Endothelial cell of umbilical vein (primary cell): ENCODE measurements around the gene NRBF2. TPM values are rescaled to one million over a fixed set of nuclear protein-coding genes. Genes with fewer than 3 reads are reported as not detected.

Experiments
- BruUV-seq: library from RNA; stranded (reverse); fragments of 400-500 nt; replicated peaks from 2 replicates; lab custom pipeline; 2021; lab: Mats Ljungman, UMichigan
- CTCF ChIA-PET: fragments of 300-600, 350-600 bp; sonication (Branson Sonifier 250); formaldehyde crosslinking; loops from one replicate; lab custom pipeline; 2021; ENCODE audit warnings: antibody characterized with exemption, inconsistent platforms; lab: Charles Lee
- POLR2A ChIA-PET: fragments of 300-600, 350-600 bp; sonication (Branson Sonifier 250); formaldehyde crosslinking; loops from one replicate; lab custom pipeline; 2021; ENCODE audit warnings: antibody characterized with exemption, inconsistent platforms; lab: Charles Lee
- DNase-seq: peaks from one replicate; pipeline ENCODE4 v3.0.0-alpha.2; 2011; ENCODE audit warnings: low read depth, low spot score
- FAIRE-seq: peaks from 2 replicates; lab custom pipeline; 2011; peaks lifted over from hg19 to GRCh38; lab: Jason Lieb, UNC
- H2AFZ ChIP-seq: 2 replicates; pipeline ENCODE4 v1.6.0; 2012; ENCODE audit warnings: low read depth, low read length, control low read depth, inconsistent platforms
- H3K27ac ChIP-seq: 2 replicates; pipeline ENCODE4 v1.5.1; 2011; ENCODE audit warnings: low read depth, mild to moderate bottlenecking, control low read depth, low read length, moderate library complexity; ENCODE audit not compliant: insufficient read depth
- H3K27me3 ChIP-seq, 2 experiments: 2 replicates each; pipeline versions ENCODE4 v1.6.0 to v1.6.1; 2011; ENCODE audit warnings: low read length in 2 of 2, mixed read lengths in 1 of 2; ENCODE audit not compliant: control insufficient read depth in 2 of 2, insufficient read depth in 2 of 2
- H3K36me3 ChIP-seq, 2 experiments: 2 replicates in 1 of 2; 3 replicates in 1 of 2; pipeline ENCODE4 v1.5.1; 2011; ENCODE audit warnings: low read length in 2 of 2, mild to moderate bottlenecking in 1 of 2, moderate library complexity in 1 of 2; ENCODE audit not compliant: control insufficient read depth in 2 of 2, insufficient read depth in 2 of 2; ENCODE audit errors: extremely low read depth in 1 of 2
- H3K4me1 ChIP-seq: 3 replicates; pipeline ENCODE4 v1.5.1; 2011; ENCODE audit warnings: mild to moderate bottlenecking, low read length; ENCODE audit not compliant: control insufficient read depth, insufficient read depth; ENCODE audit errors: extremely low read depth
- H3K4me2 ChIP-seq: 2 replicates; pipeline ENCODE4 v1.6.1; 2011; ENCODE audit warnings: low read length, control low read depth, mixed read lengths; ENCODE audit not compliant: insufficient read depth
- H3K4me3 ChIP-seq, 3 experiments: fragments of 200-600 bp in 1 of 3; sonication (generic), shearing (Covaris generic) in 1 of 3; replicated peaks in 1 of 3; 2 replicates each; pipeline ENCODE4 v1.5.1; 2011 to 2016; ENCODE audit warnings: control low read depth in 3 of 3, low read length in 3 of 3, mild to moderate bottlenecking in 2 of 3, inconsistent platforms in 1 of 3, low read depth in 1 of 3, moderate library complexity in 1 of 3; ENCODE audit not compliant: insufficient read depth in 1 of 3
- H3K79me2 ChIP-seq: 2 replicates; pipeline ENCODE4 v1.6.0; 2012; ENCODE audit warnings: low read length, inconsistent platforms; ENCODE audit not compliant: control insufficient read depth, insufficient read depth
- H3K9ac ChIP-seq: replicated peaks from 2 replicates; pipeline ENCODE3; 2011; ENCODE audit warnings: low read length, control low read depth; ENCODE audit not compliant: insufficient read depth; ENCODE audit errors: extremely low read depth
- H3K9me1 ChIP-seq: replicated peaks from 3 replicates; pipeline ENCODE4 v1.6.0; 2011; ENCODE audit warnings: mild to moderate bottlenecking, low read length; ENCODE audit not compliant: control insufficient read depth, insufficient read depth; ENCODE audit errors: extremely low read depth
- H3K9me3 ChIP-seq: replicated peaks from 2 replicates; pipeline ENCODE4 v1.5.1; 2012; ENCODE audit warnings: low read length, inconsistent platforms; ENCODE audit not compliant: control insufficient read depth, insufficient read depth
- H4K20me1 ChIP-seq: replicated peaks from 2 replicates; pipeline ENCODE3; 2011; ENCODE audit warnings: mild to moderate bottlenecking, low read length; ENCODE audit not compliant: control insufficient read depth, insufficient read depth; ENCODE audit errors: extremely low read depth
- CTCF ChIP-seq, 2 donors: IDR thresholded peaks; 1 replicate in 1 of 2; 2 replicates in 1 of 2; pipeline ENCODE4 v1.5.1; 2011; ENCODE audit warnings: low read length in 2 of 2, mild to moderate bottlenecking in 2 of 2, moderate library complexity in 2 of 2, control low read depth in 1 of 2, inconsistent platforms in 1 of 2, low read depth in 1 of 2; ENCODE audit not compliant: insufficient read depth in 1 of 2; ENCODE audit errors: extremely low read depth in 1 of 2
- EZH2 ChIP-seq: IDR thresholded peaks from 2 replicates; pipeline ENCODE4 v1.6.1; 2012; ENCODE audit warnings: borderline replicate concordance, low read depth, mild to moderate bottlenecking, moderate library complexity, low read length, inconsistent platforms; ENCODE audit not compliant: severe bottlenecking
- FOS ChIP-seq: IDR thresholded peaks from 2 replicates; pipeline ENCODE4 v1.6.1; 2011; ENCODE audit warnings: mild to moderate bottlenecking, low read length, moderate library complexity, borderline replicate concordance; ENCODE audit not compliant: insufficient read depth
- GATA2 ChIP-seq: IDR thresholded peaks from 2 replicates; pipeline ENCODE4 v1.7.0; 2011; ENCODE audit warnings: low read depth, mild to moderate bottlenecking, moderate library complexity, mixed read lengths, low read length; ENCODE audit not compliant: insufficient read length, insufficient read depth
- JUN ChIP-seq: IDR thresholded peaks from 2 replicates; pipeline ENCODE4 v1.6.1; 2011; ENCODE audit warnings: borderline replicate concordance, low read depth; ENCODE audit not compliant: insufficient read length, insufficient read depth
- MYC ChIP-seq: IDR thresholded peaks from one replicate; pipeline ENCODE4 v1.6.1; 2011; ENCODE audit warnings: mild to moderate bottlenecking, low read depth, low read length
- POLR2A ChIP-seq: IDR thresholded peaks from 2 replicates; pipeline ENCODE4 v1.6.1; 2012; ENCODE audit warnings: low read depth, mild to moderate bottlenecking, control low read depth, low read length
- POLR2AphosphoS5 ChIP-seq: IDR thresholded peaks from 2 replicates; pipeline ENCODE4 v1.6.1; 2012; ENCODE audit warnings: low read depth, mild to moderate bottlenecking, control low read depth, low read length, moderate library complexity; ENCODE audit not compliant: insufficient read depth
- dilution Hi-C: fragments of 300-500 bp; cut with MboI; formaldehyde crosslinking; loops from one replicate; pipeline ENCODE4 v1.15.0; 2019; ENCODE audit warnings: low sequenced_read_pairs; ENCODE audit not compliant: extremely low pct_ligation_motif_present
- intact Hi-C: fragments of 100-400 bp; cut with micrococcal nuclease; formaldehyde crosslinking; loops from one replicate; pipeline ENCODE4 v1.10.0; 2022
- polyA plus RNA-seq, 4 experiments: library from polyadenylated mRNA; depleted of rRNA in 3 of 4; stranded (reverse) in 3 of 4; unstranded in 1 of 4; fragments of >200 nt; gene quantifications; 2 replicates each; pipeline versions ENCODE4 v1.2.1 to v1.2.3, GENCODE V29; 2011 to 2012; ENCODE audit warnings: missing spikeins in 1 of 4
- total RNA-seq: library from RNA; stranded (reverse); gene quantifications from 2 replicates; pipeline ENCODE4 v1.2.3, GENCODE V29; 2021
- TF ChIP-seq, protein P1 (sequence below): IDR thresholded peaks from 2 replicates; pipeline ENCODE4 v1.6.1; 2011; ENCODE audit not compliant: insufficient read depth, insufficient read length

NRBF2 gene
- total and polyA plus RNA-seq, 2 donors (not counting 3 experiments of a cell fraction or from before 2014, with no cell fraction given) = 7.6 to 17.7 TPM

- DNase-seq = no peak
- Histone ChIP-seq H3K4me1 (no peaks in the 10 kb centered on the region), H3K27ac (no peak overlapping the region), H3K9ac (no peak overlapping the region), H2AFZ (no peak overlapping the region), H3K4me3 (no peak overlapping the region), H3K4me2 (no peak overlapping the region), H3K27me3 (no peaks in the 10 kb centered on the region), H3K79me2 (no peaks in the 10 kb centered on the region), H3K36me3 (no peaks in the 10 kb centered on the region), H3K9me3 (no peaks in the 10 kb centered on the region), H4K20me1 (no peaks in the 10 kb centered on the region), H3K9me1 (no peaks in the 10 kb centered on the region)
- POLR2A ChIA-PET = no interaction called here
- dilution Hi-C loops (no loop called here), intact Hi-C loops (no loop called here)
- no peak for FAIRE-seq
- CTCF ChIA-PET = no interaction called here
- no TSS peak for BruUV-seq
- TF ChIP-seq, protein P1, sequence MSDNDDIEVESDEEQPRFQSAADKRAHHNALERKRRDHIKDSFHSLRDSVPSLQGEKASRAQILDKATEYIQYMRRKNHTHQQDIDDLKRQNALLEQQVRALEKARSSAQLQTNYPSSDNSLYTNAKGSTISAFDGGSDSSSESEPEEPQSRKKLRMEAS = no peak
- no peak for TF ChIP-seq GATA2
- no peak for TF ChIP-seq POLR2A
- no peak for TF ChIP-seq POLR2AphosphoS5
- no peak for TF ChIP-seq JUN
- TF ChIP-seq CTCF (IDR thresholded peaks at IDR 0.05; ENCODE audit: extremely low read depth in 1 of 2, insufficient read depth in 1 of 2, low read depth in 1 of 2, low read length in 2 of 2) = no peak
Measured at GRCh38 chr10:63093227-63093626, 39.9 kb upstream of the NRBF2 start.

DNA sequence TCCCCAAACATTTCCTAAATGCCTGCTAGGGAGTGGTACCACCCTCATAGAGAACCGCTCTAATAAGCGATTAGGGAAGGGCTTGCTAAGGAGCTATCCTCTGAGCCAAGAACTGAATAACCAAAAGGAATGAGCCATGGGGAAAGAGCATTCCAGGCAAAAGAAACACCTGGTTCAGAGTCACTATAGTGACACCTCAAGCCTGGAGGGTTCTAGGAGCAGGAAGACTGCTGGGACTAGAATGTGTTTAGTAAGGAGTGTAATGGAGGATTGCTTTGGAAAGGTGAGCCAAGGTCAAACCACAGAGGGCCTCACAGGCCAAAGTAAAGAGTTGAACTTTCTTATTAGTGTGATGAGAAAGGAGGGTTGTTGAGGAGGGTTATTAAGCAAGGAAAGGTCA lies 38.7 kb upstream of the NRBF2 start:
- CTCF ChIA-PET = interaction anchor here (1.0 kb wide), 1 partner anchor 10 kb away, joined by 3 read pairs; no protein-coding TSS in a partner anchor
- intact Hi-C loops = no loop called here
- POLR2A ChIA-PET = no interaction called here

More for the DNA sequence above, 38.7 kb upstream of the NRBF2 start:
- no TSS peak for BruUV-seq
- DNase-seq (no peak), FAIRE-seq (no peak)
- no peak overlapping the region for H3K4me2 ChIP-seq
- no peaks in the 10 kb centered on the region for H3K9me1 ChIP-seq
- dilution Hi-C loops = no loop called here
- H3K79me2 ChIP-seq = no peaks in the 10 kb centered on the region
- H4K20me1 ChIP-seq = no peaks in the 10 kb centered on the region
- H3K27me3 ChIP-seq = no peaks in the 10 kb centered on the region
- no peak overlapping the region for H3K4me3 ChIP-seq
- H3K4me1 ChIP-seq = no peaks in the 10 kb centered on the region
- no peak overlapping the region for H2AFZ ChIP-seq
- H3K36me3 ChIP-seq = no peaks in the 10 kb centered on the region
- no peaks in the 10 kb centered on the region for H3K9me3 ChIP-seq
- no peak overlapping the region for H3K27ac ChIP-seq
- TF ChIP-seq POLR2A = no peak
- no peak for TF ChIP-seq POLR2AphosphoS5
- TF ChIP-seq GATA2 = no peak
- TF ChIP-seq, protein P1 = no peak
- TF ChIP-seq JUN = no peak
- no peak for TF ChIP-seq CTCF (IDR thresholded peaks at IDR 0.05; ENCODE audit: extremely low read depth in 1 of 2, insufficient read depth in 1 of 2, low read depth in 1 of 2, low read length in 2 of 2)
- TF ChIP-seq FOS = no peak
- no peak for TF ChIP-seq EZH2
- no peak for TF ChIP-seq MYC
- H3K9ac ChIP-seq = no peak overlapping the region
